GM06990 (cell line): ENCODE measurements around the gene PRKCA.

Experiments used
- DNase-seq: peaks from one replicate; pipeline ENCODE4 v3.0.0-alpha.2; 2011; ENCODE audit not compliant: insufficient read length; ENCODE audit errors: extremely low read depth
- H3K27me3 ChIP-seq: replicated peaks from 2 replicates; pipeline ENCODE4 v1.6.0; 2011; ENCODE audit warnings: low read length; ENCODE audit not compliant: control insufficient read depth, insufficient read depth
- H3K36me3 ChIP-seq: 2 replicates; pipeline ENCODE4 v1.5.1; 2011; ENCODE audit warnings: low read length; ENCODE audit not compliant: control insufficient read depth, insufficient read depth
- H3K4me3 ChIP-seq: replicated peaks from 2 replicates; pipeline ENCODE4 v1.5.1; 2011; ENCODE audit warnings: low read depth, mild to moderate bottlenecking, control low read depth, low read length
- CTCF ChIP-seq: IDR thresholded peaks from 2 replicates; pipeline ENCODE4 v1.5.1; 2011; ENCODE audit warnings: low read length, control low read depth, mild to moderate bottlenecking, inconsistent platforms; ENCODE audit not compliant: insufficient read depth, poor library complexity, severe bottlenecking

The PRKCA gene

GRCh38 chr17:66436631-66437030 is 134.2 kb downstream of the PRKCA start:
- H3K4me3 ChIP-seq = no peak overlapping the region
- no peak for DNase-seq
- TF ChIP-seq CTCF = no peak
- no peaks in the 10 kb centered on the region for H3K27me3 ChIP-seq
- no peaks in the 10 kb centered on the region for H3K36me3 ChIP-seq

GRCh38 chr17:66437476-66438026 is 135.1 kb downstream of the PRKCA start:
- TF ChIP-seq CTCF = no peak
- Histone ChIP-seq H3K27me3 (no peaks in the 10 kb centered on the region), H3K36me3 (no peaks in the 10 kb centered on the region), H3K4me3 (no peak overlapping the region)
- no peak for DNase-seq

GRCh38 chr17:66438101-66438500 is 135.7 kb downstream of the PRKCA start:
- no peak for TF ChIP-seq CTCF
- no peak for DNase-seq
- H3K27me3 ChIP-seq = no peaks in the 10 kb centered on the region
- no peak overlapping the region for H3K4me3 ChIP-seq
- no peaks in the 10 kb centered on the region for H3K36me3 ChIP-seq

GRCh38 chr17:66441101-66441661 is 138.8 kb downstream of the PRKCA start:
- DNase-seq = peak; percentile 56
- H3K4me3 ChIP-seq = no peak overlapping the region
- no peak for TF ChIP-seq CTCF

GRCh38 chr17:66443166-66443565 is 140.8 kb downstream of the PRKCA start:
- H3K27me3 ChIP-seq = no peaks in the 10 kb centered on the region
- DNase-seq = no peak
- no peaks in the 10 kb centered on the region for H3K36me3 ChIP-seq
- no peak overlapping the region for H3K4me3 ChIP-seq
- no peak for TF ChIP-seq CTCF

More at GRCh38 chr17:66441101-66441661, 138.8 kb downstream of the PRKCA start:
- Histone ChIP-seq H3K27me3 (no peaks in the 10 kb centered on the region), H3K36me3 (no peaks in the 10 kb centered on the region)

- Histone ChIP-seq H3K4me3 (no peak overlapping the region), H3K36me3 (no peaks in the 10 kb centered on the region), H3K27me3 (no peaks in the 10 kb centered on the region)
- no peak for TF ChIP-seq CTCF
- no peak for DNase-seq
Measured at GRCh38 chr17:66443606-66444005, 141.2 kb downstream of the PRKCA start.
